Tibial nerve (tissue), 4 donors: Measurements from ENCODE around the gene NFATC1. TPM values are rescaled to one million over a fixed set of nuclear protein-coding genes. Genes with fewer than 3 reads are reported as not detected.

Experiments
- DNase-seq, 2 donors: peaks; one replicate each; pipeline ENCODE4 v3.0.0-alpha.2; 2019; ENCODE audit warnings: low spot score in 2 of 2
- H3K27ac ChIP-seq, 4 donors: fragments of 200-600 bp; sonication (generic) in 3 of 4; one replicate each; pipeline ENCODE4 v1.5.1; 2017 to 2019; ENCODE audit warnings: mild to moderate bottlenecking in 1 of 4
- H3K27me3 ChIP-seq, 2 donors: fragments of 200-600 bp; sonication (generic) in 1 of 2; one replicate each; pipeline versions ENCODE4 v1.5.1 to v1.6.0; 2017 to 2019
- H3K36me3 ChIP-seq, 3 donors: fragments of 200-600 bp; sonication (generic); one replicate each; pipeline ENCODE4 v1.5.1; 2018 to 2019
- H3K4me1 ChIP-seq, 4 donors: fragments of 200-600 bp; sonication (generic) in 3 of 4; one replicate each; pipeline ENCODE4 v1.5.1; 2017 to 2019
- H3K4me3 ChIP-seq, 4 donors: fragments of 200-600 bp; sonication (generic) in 3 of 4; one replicate each; pipeline ENCODE4 v1.5.1; 2017 to 2019; ENCODE audit warnings: mild to moderate bottlenecking in 1 of 4, moderate library complexity in 1 of 4
- H3K9me3 ChIP-seq, 4 donors: fragments of 200-600 bp; sonication (generic) in 3 of 4; one replicate each; pipeline ENCODE4 v1.5.1; 2017 to 2019
- CTCF ChIP-seq, 5 experiments: fragments of 200-600 bp in 3 of 5; fragments of 450-650 bp in 2 of 5; sonication (generic) in 3 of 5; IDR thresholded peaks; one replicate each; pipeline ENCODE4 v1.5.1; 2016 to 2019; ENCODE audit warnings: antibody characterized with exemption in 5 of 5, mild to moderate bottlenecking in 3 of 5, moderate library complexity in 2 of 5
- EP300 ChIP-seq, 2 donors: sonication (generic); formaldehyde crosslinking; IDR thresholded peaks; one replicate each; pipeline ENCODE4 v1.6.1; 2017; ENCODE audit warnings: antibody characterized with exemption in 2 of 2, mild to moderate bottlenecking in 1 of 2
- POLR2A ChIP-seq, 2 donors: fragments of 450-650 bp; IDR thresholded peaks; one replicate each; pipeline ENCODE4 v1.6.1; 2017; ENCODE audit warnings: antibody characterized with exemption in 2 of 2, mild to moderate bottlenecking in 2 of 2, moderate library complexity in 2 of 2
- WGBS, 2 donors: methylation state at CpG; one replicate each; pipeline ENCODE4 v1.1.5; 2018; 5-methylcytosine and 5-hydroxymethylcytosine counted together
- total RNA-seq, 4 donors: library from RNA; depleted of rRNA; stranded (reverse); fragments of >200 nt; gene quantifications; one replicate each; pipeline ENCODE4 v1.1.0, GENCODE V29; 2016

NFATC1 gene
- total RNA-seq, 4 donors from 2014 or later, result 33.7 to 48.6 (median 37.8) TPM

- Histone ChIP-seq H3K4me1 (no peaks in the 10 kb centered on the region), H3K9me3 (no peaks in the 10 kb centered on the region)
- WGBS, 2 donors, result 85 to 88% methylated on average over 8 of the region's 8 CpGs
These were observed 41.4 kb upstream of the NFATC1 start for GRCh38 chr18:79354350-79354749.

GRCh38 chr18:79355433-79356335 lies 40.0 kb upstream of the NFATC1 start:
- no peak for DNase-seq
- Histone ChIP-seq H3K27me3 (no peaks in the 10 kb centered on the region), H3K9me3 (no peaks in the 10 kb centered on the region), H3K36me3 (peaks cover 0 to 37% (median 2%) of the 10 kb centered on the region in 3 donors), H3K27ac (no peak overlapping the region), H3K4me3 (no peak overlapping the region), H3K4me1 (no peaks in the 10 kb centered on the region)
- WGBS, 2 donors, result 90% methylated on average over 25 to 26 of the region's 26 CpGs
- TF ChIP-seq EP300 (IDR thresholded peaks at IDR 0.05), result no peak
- TF ChIP-seq CTCF (IDR thresholded peaks at IDR 0.05), result no peak
- no peak for TF ChIP-seq POLR2A (IDR thresholded peaks at IDR 0.05)

More at GRCh38 chr18:79354350-79354749, 41.4 kb upstream of the NFATC1 start:
- Histone ChIP-seq H3K27me3 (no peaks in the 10 kb centered on the region), H3K4me3 (no peak overlapping the region), H3K27ac (no peak overlapping the region), H3K36me3 (peaks cover 0 to 35% (median 2%) of the 10 kb centered on the region in 3 donors)
- no peak for DNase-seq
- no peak for TF ChIP-seq CTCF (IDR thresholded peaks at IDR 0.05)
- TF ChIP-seq POLR2A (IDR thresholded peaks at IDR 0.05), result no peak
- no peak for TF ChIP-seq EP300 (IDR thresholded peaks at IDR 0.05)

- peaks cover 0 to 44% (median 2%) of the 10 kb centered on the region in 3 donors for H3K36me3 ChIP-seq
- no peak for DNase-seq
These were observed 39.3 kb upstream of the NFATC1 start for GRCh38 chr18:79356435-79356834.

GRCh38 chr18:79360933-79361332 lies 34.8 kb upstream of the NFATC1 start:
- H3K27ac ChIP-seq, result no peak overlapping the region
- no peak for DNase-seq
- peaks cover 0 to 9% (median 4%) of the 10 kb centered on the region in 4 donors for H3K4me1 ChIP-seq
- TF ChIP-seq POLR2A (IDR thresholded peaks at IDR 0.05) (no peak), EP300 (IDR thresholded peaks at IDR 0.05) (no peak), CTCF (IDR thresholded peaks at IDR 0.05) (no peak)
- no peaks in the 10 kb centered on the region for H3K27me3 ChIP-seq
- H3K4me3 ChIP-seq, result no peak overlapping the region
- peaks cover 0 to 62% (median 5%) of the 10 kb centered on the region in 3 donors for H3K36me3 ChIP-seq
- H3K9me3 ChIP-seq, result no peaks in the 10 kb centered on the region
- WGBS, 2 donors, result 96% methylated on average over 12 of the region's 12 CpGs

More at GRCh38 chr18:79356435-79356834, 39.3 kb upstream of the NFATC1 start:
- H3K9me3 ChIP-seq, result no peaks in the 10 kb centered on the region
- H3K27me3 ChIP-seq, result no peaks in the 10 kb centered on the region
- no peaks in the 10 kb centered on the region for H3K4me1 ChIP-seq
- TF ChIP-seq POLR2A (IDR thresholded peaks at IDR 0.05) (no peak), CTCF (IDR thresholded peaks at IDR 0.05) (no peak)
- no peak overlapping the region for H3K4me3 ChIP-seq
- H3K27ac ChIP-seq, result no peak overlapping the region
- 79 to 85% methylated on average over 5 of the region's 5 CpGs for WGBS, 2 donors
